Astrocyte of the cerebellum (primary cell): ENCODE measurements around the gene TMEM176B.
A peak's percentile ranks its signal among the peaks of the same experiment; 100 is the strongest.
"Not testable (repeated sequence)": the region's sequence is repeated elsewhere in the genome, so short reads cannot be mapped to it uniquely, and the experiment has no call there.

Experiments
- DNase-seq: peaks from one replicate; pipeline ENCODE4 v3.0.0-alpha.2; 2011; ENCODE audit warnings: low read depth
- H3K4me3 ChIP-seq: 2 replicates; pipeline ENCODE4 v1.5.1; 2011; ENCODE audit warnings: mild to moderate bottlenecking, low read depth, low read length, moderate library complexity
- in situ Hi-C: cut with HindIII; loops from 2 replicates; pipeline ENCODE4 v1.10.0; 2017; ENCODE audit warnings: low sequenced_read_pairs
- TF ChIP-seq, protein P1 (sequence below): IDR thresholded peaks from 2 replicates; pipeline ENCODE4 v1.5.1; 2012; ENCODE audit warnings: low read length, low read depth, moderate library complexity, mild to moderate bottlenecking; ENCODE audit errors: missing control alignments

Gene TMEM176B

GRCh38 chr7:150781961-150782360 lies 18.2 kb downstream of the TMEM176B start:
- DNase-seq = no peak
- TF ChIP-seq, protein P1, sequence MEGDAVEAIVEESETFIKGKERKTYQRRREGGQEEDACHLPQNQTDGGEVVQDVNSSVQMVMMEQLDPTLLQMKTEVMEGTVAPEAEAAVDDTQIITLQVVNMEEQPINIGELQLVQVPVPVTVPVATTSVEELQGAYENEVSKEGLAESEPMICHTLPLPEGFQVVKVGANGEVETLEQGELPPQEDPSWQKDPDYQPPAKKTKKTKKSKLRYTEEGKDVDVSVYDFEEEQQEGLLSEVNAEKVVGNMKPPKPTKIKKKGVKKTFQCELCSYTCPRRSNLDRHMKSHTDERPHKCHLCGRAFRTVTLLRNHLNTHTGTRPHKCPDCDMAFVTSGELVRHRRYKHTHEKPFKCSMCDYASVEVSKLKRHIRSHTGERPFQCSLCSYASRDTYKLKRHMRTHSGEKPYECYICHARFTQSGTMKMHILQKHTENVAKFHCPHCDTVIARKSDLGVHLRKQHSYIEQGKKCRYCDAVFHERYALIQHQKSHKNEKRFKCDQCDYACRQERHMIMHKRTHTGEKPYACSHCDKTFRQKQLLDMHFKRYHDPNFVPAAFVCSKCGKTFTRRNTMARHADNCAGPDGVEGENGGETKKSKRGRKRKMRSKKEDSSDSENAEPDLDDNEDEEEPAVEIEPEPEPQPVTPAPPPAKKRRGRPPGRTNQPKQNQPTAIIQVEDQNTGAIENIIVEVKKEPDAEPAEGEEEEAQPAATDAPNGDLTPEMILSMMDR = no peak
- in situ Hi-C loops = no loop called here
- H3K4me3 ChIP-seq = no peak overlapping the region

- H3K4me3 ChIP-seq = no peak overlapping the region
- in situ Hi-C loops = no loop called here
- TF ChIP-seq, protein P1 = no peak
- no peak for DNase-seq
These were observed 19.1 kb downstream of the TMEM176B start for GRCh38 chr7:150781103-150781502.

- TF ChIP-seq, protein P1 = no peak
- H3K4me3 ChIP-seq = no peak overlapping the region
- in situ Hi-C loops = no loop called here
- no peak for DNase-seq
These were observed 19.9 kb downstream of the TMEM176B start for GRCh38 chr7:150780292-150780691.

GRCh38 chr7:150778738-150779301 lies 21.3 kb downstream of the TMEM176B start:
- TF ChIP-seq, protein P1 = peak; percentile 87
- no peak overlapping the region for H3K4me3 ChIP-seq
- in situ Hi-C loops = no loop called here
- DNase-seq = peak; percentile 39

DNA sequence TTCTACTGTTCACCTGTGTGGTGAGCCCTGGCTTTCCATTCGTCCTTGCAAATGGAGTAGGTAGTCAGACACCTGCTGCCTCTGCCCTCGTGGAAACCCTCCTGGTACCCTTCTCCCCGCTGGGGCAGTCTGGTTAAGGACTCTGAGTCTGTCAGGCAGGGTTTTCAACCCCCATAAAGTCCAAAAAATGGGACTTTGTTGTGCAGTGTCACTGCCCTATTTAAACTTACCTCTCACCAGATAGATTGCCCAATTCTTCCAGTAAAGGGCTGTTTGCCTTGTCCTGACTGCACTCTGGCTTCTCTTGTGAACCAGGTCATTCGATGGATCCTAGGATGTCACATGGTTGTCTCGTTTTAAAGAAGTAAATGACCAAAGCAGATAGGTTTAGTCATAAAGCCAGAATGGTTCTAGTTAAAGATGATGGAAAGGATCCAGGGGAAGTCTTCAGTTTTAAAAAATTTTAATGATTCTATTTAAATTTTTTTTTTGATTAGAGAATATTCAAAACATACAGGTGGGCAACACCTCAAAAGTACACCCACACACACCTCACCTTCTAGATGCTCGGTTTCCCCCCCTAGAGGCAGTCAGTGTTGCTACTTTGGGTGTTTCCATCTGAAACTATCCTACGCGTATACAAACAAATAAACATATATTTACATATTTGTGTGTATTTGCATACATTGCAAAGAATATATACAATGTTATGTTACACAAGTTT lies 22.0 kb downstream of the TMEM176B start:
- in situ Hi-C loops = no loop called here
- no peak for DNase-seq
- no peak overlapping the region for H3K4me3 ChIP-seq
- TF ChIP-seq, protein P1 = no peak

GRCh38 chr7:150774131-150774530 lies 26.0 kb downstream of the TMEM176B start:
- DNase-seq, in situ Hi-C loops, H3K4me3 ChIP-seq: not testable (repeated sequence)

GRCh38 chr7:150769768-150770167 lies 30.4 kb downstream of the TMEM176B start:
- TF ChIP-seq, protein P1 = no peak
- DNase-seq = no peak
- in situ Hi-C loops = no loop called here
- no peak overlapping the region for H3K4me3 ChIP-seq
